HG03571 (cell line): ENCODE measurements around the gene CDK16.

Experiments used
- ATAC-seq: cut with Tn5 transposase; IDR thresholded peaks from one replicate; pipeline ENCODE4 v1.9.1; 2021; ENCODE audit not compliant: unreplicated experiment

The CDK16 gene

GRCh38 chrX:47226531-47227333 lies 8.3 kb downstream of the CDK16 start:
- no peak for ATAC-seq

GRCh38 chrX:47227334-47227583 lies 8.8 kb downstream of the CDK16 start:
- ATAC-seq: no peak

- ATAC-seq: no peak
These were observed 10.2 kb downstream of the CDK16 start for GRCh38 chrX:47228550-47229270.

GRCh38 chrX:47229427-47229826 lies 10.9 kb downstream of the CDK16 start:
- no peak for ATAC-seq

GRCh38 chrX:47230136-47230868 lies 11.8 kb downstream of the CDK16 start:
- ATAC-seq: no peak

GRCh38 chrX:47231167-47231566 lies 12.7 kb downstream of the CDK16 start:
- no peak for ATAC-seq

- no peak for ATAC-seq
These were observed 13.8 kb downstream of the CDK16 start for GRCh38 chrX:47232197-47232802.

GRCh38 chrX:47232803-47233332 lies 14.4 kb downstream of the CDK16 start, which contains the start of gene USP11:
TSS of gene USP11 (plus strand) at chrX:47233009. CDS start at chrX:47233044, 35 bp downstream.
- ATAC-seq: peak; percentile 10

- ATAC-seq: peak; percentile 75
These were observed 15.0 kb downstream of the CDK16 start for GRCh38 chrX:47233333-47234113.

- ATAC-seq: no peak
These were observed 16.1 kb downstream of the CDK16 start for GRCh38 chrX:47234583-47234982.

- no peak for ATAC-seq
These were observed 17.2 kb downstream of the CDK16 start for GRCh38 chrX:47235691-47236103.

GRCh38 chrX:47239199-47239598 lies 20.7 kb downstream of the CDK16 start:
- ATAC-seq: no peak

- no peak for ATAC-seq
These were observed 21.5 kb downstream of the CDK16 start for GRCh38 chrX:47239898-47240545.

GRCh38 chrX:47240619-47241018 lies 22.1 kb downstream of the CDK16 start:
- ATAC-seq: no peak

- ATAC-seq: no peak
These were observed 22.9 kb downstream of the CDK16 start for GRCh38 chrX:47241201-47242011.

GRCh38 chrX:47242321-47242720 lies 23.8 kb downstream of the CDK16 start:
- no peak for ATAC-seq

- ATAC-seq: no peak
These were observed 24.9 kb downstream of the CDK16 start for GRCh38 chrX:47243351-47243750.

- ATAC-seq: no peak
These were observed 26.2 kb downstream of the CDK16 start for GRCh38 chrX:47244676-47245075.

- no peak for ATAC-seq
These were observed 26.7 kb downstream of the CDK16 start for GRCh38 chrX:47245156-47245555.
